HepG2 (cell line): ENCODE measurements around the gene SNCAIP. TPM values are rescaled to one million over a fixed set of nuclear protein-coding genes. Genes with fewer than 3 reads are reported as not detected.

Experiments
- ATAC-seq: fragments of 200-7000 bp; cut with Tn5 transposase; 3 replicates; pipeline ENCODE4 v1.9.1; 2020; ENCODE audit warnings: mild to moderate bottlenecking, moderate library complexity
- BruUV-seq: library from RNA; stranded (reverse); fragments of 400-500 nt; replicated peaks from 2 replicates; lab custom pipeline; 2021; lab: Mats Ljungman, UMichigan
- CTCF ChIA-PET: fragments of 300-600 bp; formaldehyde crosslinking; extraction: SDS; loops from one replicate; lab custom pipeline; 2021; ENCODE audit warnings: low total read pairs, inconsistent platforms, low intra/inter-chr PET ratio; lab: Yijun Ruan, JAX
- POLR2A ChIA-PET: fragments of 350-600 bp; sonication (Branson Sonifier 250); formaldehyde crosslinking; loops from one replicate; lab custom pipeline; 2020; ENCODE audit warnings: antibody characterized with exemption, inconsistent platforms; lab: Yijun Ruan, JAX
- DNase-seq: peaks from one replicate; pipeline ENCODE4 v3.0.0-alpha.2; 2015; ENCODE audit warnings: low spot score
- FAIRE-seq: peaks from 3 replicates; lab custom pipeline; 2011; peaks lifted over from hg19 to GRCh38; lab: Jason Lieb, UNC
- H2AFZ ChIP-seq: one replicate; pipeline ENCODE4 v1.6.1; 2011; ENCODE audit warnings: low read length, inconsistent platforms
- H3K27ac ChIP-seq: fragments of 300-600 bp; 3 replicates; pipeline ENCODE4 v1.8.0; 2011; ENCODE audit warnings: mixed run types, mild to moderate bottlenecking, mixed read lengths, low read length, inconsistent platforms; ENCODE audit not compliant: insufficient read depth; ENCODE audit errors: extremely low read length
- H3K27me3 ChIP-seq, 2 experiments: fragments of 200-600 bp in 1 of 2; 2 replicates in 1 of 2; 3 replicates in 1 of 2; pipeline versions ENCODE4 v1.6.0 to v1.8.0; 2011; ENCODE audit warnings: low read length in 2 of 2, mild to moderate bottlenecking in 2 of 2, moderate library complexity in 2 of 2, inconsistent platforms in 1 of 2; ENCODE audit not compliant: insufficient read depth in 2 of 2, control insufficient read depth in 1 of 2
- H3K36me3 ChIP-seq, 2 experiments: fragments of 200-600 bp in 1 of 2; replicated peaks in 1 of 2; 2 replicates in 1 of 2; 3 replicates in 1 of 2; pipeline versions ENCODE4 v1.5.1 to v1.8.0; 2011; ENCODE audit warnings: low read length in 2 of 2, inconsistent platforms in 1 of 2; ENCODE audit not compliant: insufficient read depth in 2 of 2, control insufficient read depth in 1 of 2
- H3K4me1 ChIP-seq: 2 replicates; pipeline ENCODE4 v1.5.1; 2012; ENCODE audit warnings: low read length, inconsistent platforms; ENCODE audit not compliant: insufficient read depth
- H3K4me2 ChIP-seq: 2 replicates; pipeline ENCODE4 v1.6.0; 2011; ENCODE audit warnings: low read depth, low read length, inconsistent platforms
- H3K4me3 ChIP-seq, 3 experiments: fragments of 200-600 bp in 1 of 3; sonication (generic), shearing (Covaris generic) in 1 of 3; replicated peaks in 1 of 3; 2 replicates each; pipeline ENCODE4 v1.5.1; 2011 to 2016; ENCODE audit warnings: low read length in 3 of 3, inconsistent platforms in 2 of 3, low read depth in 2 of 3, mild to moderate bottlenecking in 2 of 3, control low read depth in 1 of 3, mixed read lengths in 1 of 3; ENCODE audit not compliant: insufficient read depth in 1 of 3
- H3K79me2 ChIP-seq: one replicate; pipeline ENCODE4 v1.6.1; 2011; ENCODE audit warnings: low read length, inconsistent platforms; ENCODE audit not compliant: insufficient read depth
- H3K9ac ChIP-seq: 2 replicates; pipeline ENCODE4 v1.6.0; 2011; ENCODE audit warnings: mild to moderate bottlenecking, low read depth, low read length, inconsistent platforms; ENCODE audit not compliant: insufficient read depth
- H3K9me3 ChIP-seq: 2 replicates; pipeline ENCODE4 v1.5.1; 2012; ENCODE audit warnings: mild to moderate bottlenecking, low read length
- H4K20me1 ChIP-seq: 2 replicates; pipeline ENCODE4 v1.6.0; 2011; ENCODE audit warnings: inconsistent platforms, mild to moderate bottlenecking, low read length, moderate library complexity; ENCODE audit not compliant: insufficient read depth
- CREB1 ChIP-seq, 2 experiments: fragments of 450-650 bp in 1 of 2; IDR thresholded peaks; 2 replicates each; pipeline ENCODE4 v1.6.1; 2016 to 2017; ENCODE audit warnings: control low read depth in 1 of 2, mild to moderate bottlenecking in 1 of 2, missing compliant biosample characterization in 1 of 2, missing genetic modification characterization in 1 of 2
- FOXO1 ChIP-seq: sonication (generic); formaldehyde crosslinking; IDR thresholded peaks from 2 replicates; pipeline ENCODE4 v1.4.0; 2020; ENCODE audit warnings: missing genetic modification reagents
- GZF1 ChIP-seq: sonication (generic); formaldehyde crosslinking; IDR thresholded peaks from 2 replicates; pipeline ENCODE4 v1.5.1; 2020; ENCODE audit warnings: mild to moderate bottlenecking, missing genetic modification reagents
- HCFC1 ChIP-seq: fragments of 150-350 bp; IDR thresholded peaks from 2 replicates; pipeline ENCODE4 v1.6.1; 2014; ENCODE audit warnings: low read depth, low read length
- NCOA1 ChIP-seq: sonication (generic); formaldehyde crosslinking; IDR thresholded peaks from 2 replicates; pipeline ENCODE4 v1.9.0; 2021; ENCODE audit warnings: missing genetic modification reagents
- NR0B2 ChIP-seq: sonication (generic); formaldehyde crosslinking; IDR thresholded peaks from 2 replicates; pipeline ENCODE4 v1.4.0; 2020; ENCODE audit warnings: mild to moderate bottlenecking, missing genetic modification reagents
- PHB2 ChIP-seq: fragments of 450-650 bp; IDR thresholded peaks from 2 replicates; pipeline ENCODE4 v1.6.1; 2018; ENCODE audit not compliant: partially characterized antibody
- RAD21 ChIP-seq: fragments of 450-650 bp; formaldehyde crosslinking; IDR thresholded peaks from 2 replicates; pipeline ENCODE4 v1.5.0; 2020; ENCODE audit warnings: mild to moderate bottlenecking
- SALL2 ChIP-seq: sonication (generic); formaldehyde crosslinking; IDR thresholded peaks from 2 replicates; pipeline ENCODE4 v1.8.1; 2023; ENCODE audit warnings: mild to moderate bottlenecking, missing genetic modification reagents, inconsistent platforms
- SMAD3 ChIP-seq: sonication (generic); formaldehyde crosslinking; IDR thresholded peaks from 2 replicates; pipeline ENCODE4 v1.4.0; 2020; ENCODE audit warnings: missing genetic modification reagents
- SRSF9 ChIP-seq: fragments of 200-400 bp; formaldehyde crosslinking; IDR thresholded peaks from 2 replicates; pipeline ENCODE4 v1.6.1; 2018; ENCODE audit warnings: borderline replicate concordance, mild to moderate bottlenecking, low read depth, low read length; ENCODE audit not compliant: insufficient read depth, poor library complexity, severe bottlenecking
- ZNF251 ChIP-seq: sonication (generic); formaldehyde crosslinking; IDR thresholded peaks from 2 replicates; pipeline ENCODE4 v1.9.0; 2021; ENCODE audit warnings: mild to moderate bottlenecking, missing genetic modification reagents
- WGBS: methylation state at CpG from one replicate; pipeline ENCODE4 v1.1.6; 2017; ENCODE audit warnings: low lambda C conversion rate; 5-methylcytosine and 5-hydroxymethylcytosine counted together
- in situ Hi-C: cut with HindIII; loops from 2 replicates; pipeline ENCODE4 v1.10.0; 2017; ENCODE audit warnings: low pct_unique_long_range_greater_than_20kb; ENCODE audit not compliant: extremely low pct_ligation_motif_present
- intact Hi-C: fragments of 100-400 bp; cut with micrococcal nuclease; formaldehyde crosslinking; loops from one replicate; pipeline ENCODE4 v1.10.0; 2022; ENCODE audit not compliant: unreplicated experiment
- polyA plus RNA-seq, 8 experiments: library from polyadenylated mRNA; depleted of rRNA in 3 of 8; stranded (reverse) in 7 of 8; unstranded in 1 of 8; fragments of >200 nt; fragmentation: Illumina TruSeq in 4 of 8; extraction: Trizol in 4 of 8; gene quantifications; 2 replicates each; pipeline versions ENCODE4 v1.2.1 to v1.2.3, GENCODE V29; 2011 to 2016; ENCODE audit warnings: low read depth in 4 of 8, missing spikeins in 1 of 8, mixed read lengths in 1 of 8; ENCODE audit not compliant: insufficient read depth in 1 of 8
- total RNA-seq, 5 experiments: library from RNA; depleted of rRNA; stranded (reverse); fragments of >200 nt; fragmentation: Illumina TruSeq; extraction: Trizol; gene quantifications; 2 replicates each; pipeline ENCODE4 v1.2.3, GENCODE V29; 2016; ENCODE audit warnings: low read depth in 1 of 5

The SNCAIP gene
- total and polyA plus RNA-seq, 2 of the 13 experiments (the other 11 are each of a cell fraction or from before 2014, with no cell fraction given), result not detected

DNA sequence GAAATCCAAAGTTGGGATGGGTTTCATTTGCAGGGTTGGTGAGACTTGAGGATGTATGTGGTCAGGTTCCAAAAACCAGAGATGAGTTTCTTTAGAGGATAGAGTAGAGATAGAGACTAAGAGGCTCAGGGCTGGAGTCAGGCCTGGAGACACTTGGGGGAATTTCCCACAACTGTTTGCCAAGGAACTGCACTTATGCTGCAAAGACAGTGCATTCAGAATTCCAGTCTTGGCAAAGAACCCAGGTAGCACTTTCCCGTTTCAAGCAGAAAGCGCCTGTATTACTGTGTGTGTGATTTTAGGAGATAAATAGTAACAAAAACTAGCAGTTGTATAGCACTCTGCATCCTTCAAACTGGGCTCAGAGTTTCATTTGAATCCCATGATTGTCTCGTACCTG is 55.4 kb downstream of the SNCAIP start:
- BruUV-seq, result no TSS peak
- TF ChIP-seq GZF1 (CRISPR knock-in tag) (no peak), SALL2 (CRISPR knock-in tag) (no peak), SMAD3 (CRISPR knock-in tag) (no peak), CREB1 (IDR thresholded peaks at IDR 0.05) (no peak), CREB1 (CRISPR knock-in tag; IDR thresholded peaks at IDR 0.05) (no peak), HCFC1 (no peak), RAD21 (CRISPR knock-in tag) (no peak), PHB2 (no peak), ZNF251 (CRISPR knock-in tag) (no peak), FOXO1 (CRISPR knock-in tag) (no peak), SRSF9 (no peak), NR0B2 (CRISPR knock-in tag) (no peak), NCOA1 (CRISPR knock-in tag) (no peak)
- TF ChIP-seq, all 625 proteins: peak for 0
- Histone ChIP-seq H3K9me3 (no peaks in the 10 kb centered on the region), H3K9ac (no peak overlapping the region), H3K79me2 (no peaks in the 10 kb centered on the region), H4K20me1 (no peaks in the 10 kb centered on the region), H3K27ac (no peak overlapping the region), H3K36me3 (no peaks in the 10 kb centered on the region), H3K4me3 (no peak overlapping the region), H3K4me1 (no peaks in the 10 kb centered on the region), H3K27me3 (no peaks in the 10 kb centered on the region), H2AFZ (no peak overlapping the region), H3K4me2 (no peak overlapping the region)
- WGBS, result 0% methylated on average over 3 of the region's 3 CpGs
- no peak for ATAC-seq
- no peak for FAIRE-seq
- POLR2A ChIA-PET, result no interaction called here
- in situ Hi-C loops, result no loop called here
- no peak for DNase-seq
- CTCF ChIA-PET, result no interaction called here
- intact Hi-C loops, result no loop called here
